ENCODE measurements around the gene VPS41. TPM values are rescaled to one million over a fixed set of nuclear protein-coding genes. Genes with fewer than 3 reads are reported as not detected.

The VPS41 gene
- total RNA-seq, 4 donors from 2014 or later, result 31.4 to 57.2 (median 49.1) TPM

GRCh38 chr7:38781991-38782390 is 127.0 kb downstream of the VPS41 start:
- TF ChIP-seq CTCF (IDR thresholded peaks at IDR 0.05) (no peak), POLR2A (IDR thresholded peaks at IDR 0.05) (no peak)
- intact Hi-C loops (cut with DNase I), result no loop called here
- Histone ChIP-seq H3K36me3 (no peaks in the 10 kb centered on the region), H3K4me3 (replicated peaks in 1 of 3) (no peak overlapping the region), H3K27me3 (no peaks in the 10 kb centered on the region), H3K9me3 (no peaks in the 10 kb centered on the region), H3K27ac (no peak overlapping the region), H3K4me1 (no peaks in the 10 kb centered on the region)
- DNase-seq, result no peak

GRCh38 chr7:38777609-38778008 is 131.4 kb downstream of the VPS41 start:
- intact Hi-C loops (cut with DNase I), result no loop called here
- Histone ChIP-seq H3K4me1 (no peaks in the 10 kb centered on the region), H3K9me3 (no peaks in the 10 kb centered on the region), H3K27ac (no peak overlapping the region), H3K4me3 (replicated peaks in 1 of 3) (no peak overlapping the region), H3K27me3 (no peaks in the 10 kb centered on the region), H3K36me3 (peaks cover 0 to 7% of the 10 kb centered on the region in 2 donors)
- no peak for DNase-seq
- TF ChIP-seq CTCF (IDR thresholded peaks at IDR 0.05) (no peak), POLR2A (IDR thresholded peaks at IDR 0.05) (no peak)
- 34 to 50% methylated on average over 1 of the region's 1 CpG for WGBS, 2 donors

GRCh38 chr7:38775506-38776175 is 133.3 kb downstream of the VPS41 start:
- Histone ChIP-seq H3K27me3 (no peaks in the 10 kb centered on the region), H3K36me3 (peaks cover 0 to 8% of the 10 kb centered on the region in 2 donors)
- WGBS, 2 donors, result 70 to 81% methylated on average over 3 of the region's 3 CpGs

GRCh38 chr7:38773430-38773829 is 135.6 kb downstream of the VPS41 start:
- peaks cover 0 to 8% of the 10 kb centered on the region in 2 donors for H3K36me3 ChIP-seq
- DNase-seq, result no peak
- WGBS, 2 donors, result 50 to 77% methylated on average over 2 of the region's 2 CpGs
- H3K4me3 ChIP-seq (replicated peaks in 1 of 3), result no peak overlapping the region
- intact Hi-C loops (cut with DNase I), result no loop called here
- H3K4me1 ChIP-seq, result no peaks in the 10 kb centered on the region
- TF ChIP-seq POLR2A (IDR thresholded peaks at IDR 0.05), result no peak
- no peak for TF ChIP-seq CTCF (IDR thresholded peaks at IDR 0.05)
- no peaks in the 10 kb centered on the region for H3K27me3 ChIP-seq
- H3K27ac ChIP-seq, result no peak overlapping the region
- H3K9me3 ChIP-seq, result no peaks in the 10 kb centered on the region

More at GRCh38 chr7:38775506-38776175, 133.3 kb downstream of the VPS41 start:
- intact Hi-C loops (cut with DNase I), result no loop called here
- TF ChIP-seq CTCF (IDR thresholded peaks at IDR 0.05), result no peak
- TF ChIP-seq POLR2A (IDR thresholded peaks at IDR 0.05), result no peak
- DNase-seq, result no peak
- H3K4me1 ChIP-seq, result no peaks in the 10 kb centered on the region
- H3K4me3 ChIP-seq (replicated peaks in 1 of 3), result no peak overlapping the region
- H3K9me3 ChIP-seq, result no peaks in the 10 kb centered on the region
- H3K27ac ChIP-seq, result no peak overlapping the region

- TF ChIP-seq CTCF (IDR thresholded peaks at IDR 0.05) (no peak), POLR2A (IDR thresholded peaks at IDR 0.05) (no peak)
- Histone ChIP-seq H3K27me3 (no peaks in the 10 kb centered on the region), H3K4me1 (peaks cover 0 to 7% of the 10 kb centered on the region in 2 donors), H3K27ac (no peak overlapping the region), H3K36me3 (no peaks in the 10 kb centered on the region), H3K4me3 (replicated peaks in 1 of 3) (no peak overlapping the region), H3K9me3 (no peaks in the 10 kb centered on the region)
- 70 to 81% methylated on average over 2 of the region's 2 CpGs for WGBS, 2 donors
- intact Hi-C loops (cut with DNase I), result no loop called here
- DNase-seq, result no peak
Measured at GRCh38 chr7:38760226-38760625, 148.8 kb downstream of the VPS41 start.
